ENCODE data around the gene GLS2.
"Not testable (repeated sequence)": the region's sequence is repeated elsewhere in the genome, so short reads cannot be mapped to it uniquely, and the experiment has no call there.

The GLS2 gene

DNA sequence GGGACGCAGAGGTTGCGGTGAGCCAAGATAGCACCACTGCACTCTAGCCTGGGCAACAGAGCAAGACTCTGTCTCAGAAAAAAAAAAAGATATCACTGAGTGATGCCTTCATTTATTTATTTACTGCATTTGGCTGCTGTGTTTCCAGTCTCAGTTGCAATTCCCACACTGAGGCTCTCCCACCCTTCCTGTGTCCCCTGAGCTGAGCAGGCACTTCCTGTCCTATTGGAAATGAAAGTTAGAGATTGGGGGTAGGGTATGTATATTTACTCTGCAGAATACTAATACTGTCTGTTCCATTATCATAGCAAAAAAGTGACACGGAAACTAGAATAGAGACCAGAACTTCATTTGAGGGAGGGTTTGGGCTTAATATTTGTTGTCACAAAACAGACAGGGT lies 32.1 kb upstream of the GLS2 start:
- H3K27ac ChIP-seq (ENCODE audit: insufficient read depth, low read length, poor library complexity, severe bottlenecking) = no peak overlapping the region
- H3K4me3 ChIP-seq (ENCODE audit: insufficient read depth, low read depth, low read length, poor library complexity, severe bottlenecking) = no peak overlapping the region
- DNase-seq = no peak
- H3K9me3 ChIP-seq (ENCODE audit: control insufficient read depth, low read length) = no peaks in the 10 kb centered on the region
- H3K36me3 ChIP-seq (ENCODE audit: control insufficient read depth, insufficient read depth, low read length) = no peaks in the 10 kb centered on the region
- H3K4me1 ChIP-seq (ENCODE audit: control insufficient read depth, insufficient read depth, low read length, poor library complexity, severe bottlenecking) = no peaks in the 10 kb centered on the region
- H3K27me3 ChIP-seq (replicated peaks; ENCODE audit: control insufficient read depth, insufficient read depth, low read length, poor library complexity, severe bottlenecking) = no peaks in the 10 kb centered on the region

GRCh38 chr12:56518570-56518969 lies 30.6 kb upstream of the GLS2 start:
- DNase-seq = no peak
- no peaks in the 10 kb centered on the region for H3K27me3 ChIP-seq (replicated peaks; ENCODE audit: control insufficient read depth, insufficient read depth, low read length, poor library complexity, severe bottlenecking)
- no peaks in the 10 kb centered on the region for H3K9me3 ChIP-seq (ENCODE audit: control insufficient read depth, low read length)
- no peaks in the 10 kb centered on the region for H3K4me1 ChIP-seq (ENCODE audit: control insufficient read depth, insufficient read depth, low read length, poor library complexity, severe bottlenecking)
- no peaks in the 10 kb centered on the region for H3K36me3 ChIP-seq (ENCODE audit: control insufficient read depth, insufficient read depth, low read length)
- no peak overlapping the region for H3K4me3 ChIP-seq (ENCODE audit: insufficient read depth, low read depth, low read length, poor library complexity, severe bottlenecking)
- no peak overlapping the region for H3K27ac ChIP-seq (ENCODE audit: insufficient read depth, low read length, poor library complexity, severe bottlenecking)

GRCh38 chr12:56517854-56518253 lies 29.9 kb upstream of the GLS2 start:
- H3K4me3 ChIP-seq (ENCODE audit: insufficient read depth, low read depth, low read length, poor library complexity, severe bottlenecking) = no peak overlapping the region
- no peak for DNase-seq
- H3K9me3 ChIP-seq (ENCODE audit: control insufficient read depth, low read length) = no peaks in the 10 kb centered on the region
- no peaks in the 10 kb centered on the region for H3K27me3 ChIP-seq (replicated peaks; ENCODE audit: control insufficient read depth, insufficient read depth, low read length, poor library complexity, severe bottlenecking)
- no peaks in the 10 kb centered on the region for H3K4me1 ChIP-seq (ENCODE audit: control insufficient read depth, insufficient read depth, low read length, poor library complexity, severe bottlenecking)
- no peak overlapping the region for H3K27ac ChIP-seq (ENCODE audit: insufficient read depth, low read length, poor library complexity, severe bottlenecking)
- no peaks in the 10 kb centered on the region for H3K36me3 ChIP-seq (ENCODE audit: control insufficient read depth, insufficient read depth, low read length)

GRCh38 chr12:56514014-56514318 lies 26.0 kb upstream of the GLS2 start:
- not testable (repeated sequence) for H3K4me3 ChIP-seq (ENCODE audit: insufficient read depth, low read depth, low read length, poor library complexity, severe bottlenecking); H3K4me1 ChIP-seq (ENCODE audit: control insufficient read depth, insufficient read depth, low read length, poor library complexity, severe bottlenecking); H3K9me3 ChIP-seq (ENCODE audit: control insufficient read depth, low read length); H3K36me3 ChIP-seq (ENCODE audit: control insufficient read depth, insufficient read depth, low read length); H3K27ac ChIP-seq (ENCODE audit: insufficient read depth, low read length, poor library complexity, severe bottlenecking); H3K27me3 ChIP-seq (replicated peaks; ENCODE audit: control insufficient read depth, insufficient read depth, low read length, poor library complexity, severe bottlenecking); DNase-seq

- Histone ChIP-seq H3K4me1 (ENCODE audit: control insufficient read depth, insufficient read depth, low read length, poor library complexity, severe bottlenecking) (no peaks in the 10 kb centered on the region), H3K36me3 (ENCODE audit: control insufficient read depth, insufficient read depth, low read length) (no peaks in the 10 kb centered on the region), H3K27ac (ENCODE audit: insufficient read depth, low read length, poor library complexity, severe bottlenecking) (no peak overlapping the region)
Measured at GRCh38 chr12:56510786-56511185, 22.8 kb upstream of the GLS2 start.

GRCh38 chr12:56499879-56500278 lies 11.9 kb upstream of the GLS2 start:
- H3K27ac ChIP-seq (ENCODE audit: insufficient read depth, low read length, poor library complexity, severe bottlenecking); DNase-seq; H3K9me3 ChIP-seq (ENCODE audit: control insufficient read depth, low read length); H3K4me3 ChIP-seq (ENCODE audit: insufficient read depth, low read depth, low read length, poor library complexity, severe bottlenecking); H3K36me3 ChIP-seq (ENCODE audit: control insufficient read depth, insufficient read depth, low read length); H3K27me3 ChIP-seq (replicated peaks; ENCODE audit: control insufficient read depth, insufficient read depth, low read length, poor library complexity, severe bottlenecking); H3K4me1 ChIP-seq (ENCODE audit: control insufficient read depth, insufficient read depth, low read length, poor library complexity, severe bottlenecking): not testable (repeated sequence)

More at GRCh38 chr12:56510786-56511185, 22.8 kb upstream of the GLS2 start:
- Histone ChIP-seq H3K9me3 (ENCODE audit: control insufficient read depth, low read length) (no peaks in the 10 kb centered on the region), H3K27me3 (replicated peaks; ENCODE audit: control insufficient read depth, insufficient read depth, low read length, poor library complexity, severe bottlenecking) (no peaks in the 10 kb centered on the region), H3K4me3 (ENCODE audit: insufficient read depth, low read depth, low read length, poor library complexity, severe bottlenecking) (no peak overlapping the region)
- no peak for DNase-seq

GRCh38 chr12:56499452-56499851 lies 11.5 kb upstream of the GLS2 start:
- H3K27ac ChIP-seq (ENCODE audit: insufficient read depth, low read length, poor library complexity, severe bottlenecking); H3K4me1 ChIP-seq (ENCODE audit: control insufficient read depth, insufficient read depth, low read length, poor library complexity, severe bottlenecking); H3K36me3 ChIP-seq (ENCODE audit: control insufficient read depth, insufficient read depth, low read length); H3K4me3 ChIP-seq (ENCODE audit: insufficient read depth, low read depth, low read length, poor library complexity, severe bottlenecking); DNase-seq; H3K9me3 ChIP-seq (ENCODE audit: control insufficient read depth, low read length); H3K27me3 ChIP-seq (replicated peaks; ENCODE audit: control insufficient read depth, insufficient read depth, low read length, poor library complexity, severe bottlenecking): not testable (repeated sequence)

DNA sequence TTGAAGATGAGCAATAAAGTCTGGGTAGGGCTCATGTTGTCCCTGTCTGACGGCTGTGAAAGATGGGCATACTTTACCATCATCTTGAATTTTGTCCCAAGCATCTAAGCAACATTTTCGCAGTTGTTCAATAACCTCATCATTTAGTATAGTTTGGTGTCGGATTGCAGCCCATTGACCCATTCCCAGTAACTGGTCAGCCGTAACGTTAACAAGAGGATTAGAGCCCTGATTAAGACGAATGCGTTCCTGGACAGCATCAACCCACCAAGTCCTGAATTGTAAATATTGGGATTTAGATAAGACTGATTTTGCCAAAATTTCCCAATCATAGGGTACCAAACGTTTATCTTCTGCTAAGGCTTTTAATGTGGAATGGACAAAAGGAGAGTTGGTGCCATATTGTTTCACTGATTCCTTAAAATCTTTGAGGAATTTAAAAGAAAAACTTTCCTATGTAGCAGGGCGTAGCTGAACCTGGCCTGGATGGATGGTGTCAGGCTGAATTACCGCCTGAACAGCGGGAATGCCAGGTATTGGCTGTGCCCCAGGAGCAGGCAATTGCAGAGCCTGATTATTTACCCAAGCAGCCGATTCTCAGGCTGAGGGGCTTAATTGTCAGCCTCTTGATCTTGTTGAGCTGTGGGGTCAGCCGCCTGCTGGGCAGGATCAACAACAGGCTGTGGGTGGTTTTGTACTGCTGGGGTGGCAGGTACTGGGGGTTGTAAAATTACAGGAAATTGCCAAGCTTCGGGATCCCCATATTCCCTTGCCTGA lies 10.4 kb upstream of the GLS2 start:
- not testable (repeated sequence) for H3K36me3 ChIP-seq (ENCODE audit: control insufficient read depth, insufficient read depth, low read length); DNase-seq; H3K4me3 ChIP-seq (ENCODE audit: insufficient read depth, low read depth, low read length, poor library complexity, severe bottlenecking); H3K9me3 ChIP-seq (ENCODE audit: control insufficient read depth, low read length); H3K4me1 ChIP-seq (ENCODE audit: control insufficient read depth, insufficient read depth, low read length, poor library complexity, severe bottlenecking); H3K27ac ChIP-seq (ENCODE audit: insufficient read depth, low read length, poor library complexity, severe bottlenecking); H3K27me3 ChIP-seq (replicated peaks; ENCODE audit: control insufficient read depth, insufficient read depth, low read length, poor library complexity, severe bottlenecking)

GRCh38 chr12:56496704-56497103 lies 8.7 kb upstream of the GLS2 start:
- not testable (repeated sequence) for H3K27me3 ChIP-seq (replicated peaks; ENCODE audit: control insufficient read depth, insufficient read depth, low read length, poor library complexity, severe bottlenecking)
- DNase-seq = peak; percentile 16 to 51 (median 32)

DNA sequence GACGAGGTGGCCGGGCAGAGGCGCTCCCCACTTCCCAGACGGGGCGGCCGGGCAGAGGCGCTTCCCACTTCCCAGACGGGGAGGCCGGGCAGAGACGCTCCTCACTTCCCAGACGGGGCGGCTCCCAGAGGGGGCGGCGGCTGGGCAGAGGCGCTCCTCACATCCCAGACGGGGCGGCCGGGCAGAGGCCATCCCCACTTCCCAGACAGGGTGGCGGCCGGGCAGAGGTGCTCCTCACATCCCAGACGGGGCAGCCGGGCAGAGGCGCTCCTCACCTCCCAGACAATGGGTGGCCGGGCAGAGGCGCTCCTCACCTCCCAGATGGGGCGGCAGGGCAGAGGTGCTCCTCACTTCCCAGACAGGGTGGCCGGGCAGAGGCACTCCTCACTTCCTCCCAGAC lies 6.5 kb upstream of the GLS2 start:
- not testable (repeated sequence) for H3K27me3 ChIP-seq (replicated peaks; ENCODE audit: control insufficient read depth, insufficient read depth, low read length, poor library complexity, severe bottlenecking); H3K36me3 ChIP-seq (ENCODE audit: control insufficient read depth, insufficient read depth, low read length); H3K4me1 ChIP-seq (ENCODE audit: control insufficient read depth, insufficient read depth, low read length, poor library complexity, severe bottlenecking); H3K27ac ChIP-seq (ENCODE audit: insufficient read depth, low read length, poor library complexity, severe bottlenecking); H3K9me3 ChIP-seq (ENCODE audit: control insufficient read depth, low read length); DNase-seq; H3K4me3 ChIP-seq (ENCODE audit: insufficient read depth, low read depth, low read length, poor library complexity, severe bottlenecking)

More at GRCh38 chr12:56496704-56497103, 8.7 kb upstream of the GLS2 start:
- not testable (repeated sequence) for H3K9me3 ChIP-seq (ENCODE audit: control insufficient read depth, low read length); H3K4me3 ChIP-seq (ENCODE audit: insufficient read depth, low read depth, low read length, poor library complexity, severe bottlenecking); H3K4me1 ChIP-seq (ENCODE audit: control insufficient read depth, insufficient read depth, low read length, poor library complexity, severe bottlenecking); H3K27ac ChIP-seq (ENCODE audit: insufficient read depth, low read length, poor library complexity, severe bottlenecking); H3K36me3 ChIP-seq (ENCODE audit: control insufficient read depth, insufficient read depth, low read length)

DNA sequence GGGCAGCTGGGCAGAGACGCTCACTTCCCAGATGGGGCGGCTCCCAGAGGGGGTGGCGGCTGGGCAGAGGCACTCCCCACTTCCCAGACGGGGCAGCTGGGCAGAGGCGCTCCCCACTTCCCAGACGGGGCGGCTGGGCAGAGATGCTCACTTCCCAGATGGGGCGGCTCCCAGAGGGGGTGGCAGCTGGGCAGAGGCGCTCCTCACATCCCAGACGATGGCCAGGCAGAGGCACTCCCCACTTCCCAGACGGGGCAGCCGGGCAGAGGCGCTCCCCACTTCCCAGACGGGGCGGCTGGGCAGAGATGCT lies 6.1 kb upstream of the GLS2 start:
- H3K9me3 ChIP-seq (ENCODE audit: control insufficient read depth, low read length); H3K4me3 ChIP-seq (ENCODE audit: insufficient read depth, low read depth, low read length, poor library complexity, severe bottlenecking); H3K4me1 ChIP-seq (ENCODE audit: control insufficient read depth, insufficient read depth, low read length, poor library complexity, severe bottlenecking); DNase-seq; H3K36me3 ChIP-seq (ENCODE audit: control insufficient read depth, insufficient read depth, low read length); H3K27ac ChIP-seq (ENCODE audit: insufficient read depth, low read length, poor library complexity, severe bottlenecking); H3K27me3 ChIP-seq (replicated peaks; ENCODE audit: control insufficient read depth, insufficient read depth, low read length, poor library complexity, severe bottlenecking): not testable (repeated sequence)

All from effector memory CD4-positive, alpha-beta T cell (primary cell).